ENCODE data around the gene MYO3B. TPM values are rescaled to one million over a fixed set of nuclear protein-coding genes. Genes with fewer than 3 reads are reported as not detected.
"Not testable (repeated sequence)": the region's sequence is repeated elsewhere in the genome, so short reads cannot be mapped to it uniquely, and the experiment has no call there.

The MYO3B gene
- total RNA-seq, 4 donors from 2014 or later = 0.48 TPM; not detected in 3

DNA sequence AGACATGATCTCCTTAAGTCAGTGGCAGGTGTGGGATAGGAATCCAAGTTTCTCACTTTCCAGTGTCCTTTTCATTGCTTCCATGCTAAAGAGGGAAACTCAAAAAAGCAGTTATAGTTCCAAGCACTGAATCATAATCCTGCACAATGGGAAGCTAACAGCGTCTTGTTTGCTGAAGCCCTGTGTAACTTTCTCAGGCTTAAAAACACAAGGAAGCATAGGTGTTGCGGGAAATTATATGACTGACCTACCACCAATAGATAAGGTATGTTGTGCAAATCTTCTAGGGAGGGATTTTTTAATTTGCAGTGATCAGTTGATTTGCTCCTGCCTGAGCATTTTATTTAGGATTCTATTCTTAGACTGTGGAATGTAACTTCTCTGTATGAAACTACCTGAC, 250.9 kb downstream of the MYO3B start:
- Histone ChIP-seq H3K4me1 (peaks cover 0 to 47% (median 12%) of the 10 kb centered on the region in 4 donors), H3K36me3 (no peaks in the 10 kb centered on the region), H3K9me3 (no peaks in the 10 kb centered on the region), H3K4me3 (no peak overlapping the region), H3K27me3 (no peaks in the 10 kb centered on the region), H3K27ac (peak overlapping the region in 2 of 4 donors; percentile 2 to 24)
- intact Hi-C loops (cut with DNase I; ENCODE audit: low total_unique reads) = no loop called here
- no peak for DNase-seq
- in situ Hi-C loops (cut with MboI; ENCODE audit: low pct_ligation_motif_present in 1 of 4, low pct_unique_long_range_greater_than_20kb in 1 of 4, low sequenced_read_pairs in 3 of 4) = no loop called here
- 64 to 71% methylated on average over 2 of the region's 2 CpGs for WGBS, 2 donors (ENCODE audit: low coverage in 1 of 2)
- no peak for TF ChIP-seq POLR2AphosphoS5 (IDR thresholded peaks at IDR 0.05)
- TF ChIP-seq, protein P1, sequence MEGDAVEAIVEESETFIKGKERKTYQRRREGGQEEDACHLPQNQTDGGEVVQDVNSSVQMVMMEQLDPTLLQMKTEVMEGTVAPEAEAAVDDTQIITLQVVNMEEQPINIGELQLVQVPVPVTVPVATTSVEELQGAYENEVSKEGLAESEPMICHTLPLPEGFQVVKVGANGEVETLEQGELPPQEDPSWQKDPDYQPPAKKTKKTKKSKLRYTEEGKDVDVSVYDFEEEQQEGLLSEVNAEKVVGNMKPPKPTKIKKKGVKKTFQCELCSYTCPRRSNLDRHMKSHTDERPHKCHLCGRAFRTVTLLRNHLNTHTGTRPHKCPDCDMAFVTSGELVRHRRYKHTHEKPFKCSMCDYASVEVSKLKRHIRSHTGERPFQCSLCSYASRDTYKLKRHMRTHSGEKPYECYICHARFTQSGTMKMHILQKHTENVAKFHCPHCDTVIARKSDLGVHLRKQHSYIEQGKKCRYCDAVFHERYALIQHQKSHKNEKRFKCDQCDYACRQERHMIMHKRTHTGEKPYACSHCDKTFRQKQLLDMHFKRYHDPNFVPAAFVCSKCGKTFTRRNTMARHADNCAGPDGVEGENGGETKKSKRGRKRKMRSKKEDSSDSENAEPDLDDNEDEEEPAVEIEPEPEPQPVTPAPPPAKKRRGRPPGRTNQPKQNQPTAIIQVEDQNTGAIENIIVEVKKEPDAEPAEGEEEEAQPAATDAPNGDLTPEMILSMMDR (IDR thresholded peaks at IDR 0.05) = no peak
- TF ChIP-seq EP300 (IDR thresholded peaks at IDR 0.05; ENCODE audit: low read depth) = no peak
- TF ChIP-seq POLR2A (IDR thresholded peaks at IDR 0.05) = no peak

DNA sequence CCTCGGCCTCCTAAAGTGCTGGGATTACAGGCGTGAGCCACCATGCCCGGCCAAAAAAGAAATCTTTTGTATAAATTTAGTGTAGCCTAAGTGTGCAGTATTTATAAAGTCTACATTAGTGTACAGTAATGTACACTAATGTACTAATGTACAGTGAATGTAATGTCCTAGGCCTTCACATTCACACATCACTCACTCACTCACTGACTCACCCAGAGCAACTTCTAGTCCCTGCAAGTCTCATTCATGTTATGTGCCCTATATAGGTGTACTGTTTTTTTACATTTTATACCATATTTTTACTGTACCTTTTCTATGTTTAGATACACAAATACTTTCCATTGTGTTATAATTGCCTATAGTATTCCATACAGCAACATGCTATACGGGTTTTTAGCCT, 254.9 kb downstream of the MYO3B start:
- in situ Hi-C loops (cut with MboI; ENCODE audit: low pct_ligation_motif_present in 1 of 4, low pct_unique_long_range_greater_than_20kb in 1 of 4, low sequenced_read_pairs in 3 of 4) (no loop called here), intact Hi-C loops (cut with DNase I; ENCODE audit: low total_unique reads) (no loop called here)
- WGBS, 2 donors (ENCODE audit: low coverage in 1 of 2) = 89 to 91% methylated on average over 1 to 4 of the region's 4 CpGs

DNA sequence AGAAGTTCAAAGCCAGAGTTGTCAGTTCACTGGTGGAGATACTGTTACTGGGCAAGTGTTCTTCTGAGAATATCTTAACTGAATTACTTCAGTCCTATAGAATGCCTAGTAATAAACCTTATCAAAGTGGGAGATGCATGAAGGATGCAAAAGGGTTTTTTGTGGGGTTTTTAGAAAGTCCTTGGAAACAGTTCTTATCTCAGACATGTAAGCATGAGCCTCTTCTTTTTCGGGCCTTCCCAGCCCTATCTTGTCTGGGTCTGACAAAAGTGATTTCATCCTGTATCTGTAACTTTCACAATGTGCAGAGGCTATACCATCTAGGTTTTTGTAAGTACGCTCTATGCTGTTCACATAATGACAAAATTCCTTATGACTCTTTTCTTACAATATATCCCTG, 255.5 kb downstream of the MYO3B start:
- Histone ChIP-seq H3K27me3 (no peaks in the 10 kb centered on the region), H3K4me3 (no peak overlapping the region), H3K36me3 (no peaks in the 10 kb centered on the region), H3K9me3 (no peaks in the 10 kb centered on the region), H3K27ac (no peak overlapping the region), H3K4me1 (peaks cover 0 to 36% (median 15%) of the 10 kb centered on the region in 4 donors)
- in situ Hi-C loops (cut with MboI; ENCODE audit: low pct_ligation_motif_present in 1 of 4, low pct_unique_long_range_greater_than_20kb in 1 of 4, low sequenced_read_pairs in 3 of 4) = no loop called here
- TF ChIP-seq, protein P1 (IDR thresholded peaks at IDR 0.05) = no peak
- TF ChIP-seq POLR2AphosphoS5 (IDR thresholded peaks at IDR 0.05) (no peak), EP300 (IDR thresholded peaks at IDR 0.05; ENCODE audit: low read depth) (no peak), POLR2A (IDR thresholded peaks at IDR 0.05) (no peak)
- DNase-seq = no peak
- 86 to 95% methylated on average over 2 of the region's 2 CpGs for WGBS, 2 donors (ENCODE audit: low coverage in 1 of 2)
- intact Hi-C loops (cut with DNase I; ENCODE audit: low total_unique reads) = no loop called here

More for the DNA sequence above, 254.9 kb downstream of the MYO3B start:
- H3K27me3 ChIP-seq = no peaks in the 10 kb centered on the region
- H3K4me3 ChIP-seq = no peak overlapping the region
- H3K9me3 ChIP-seq = no peaks in the 10 kb centered on the region
- no peak overlapping the region for H3K27ac ChIP-seq
- TF ChIP-seq POLR2AphosphoS5 (IDR thresholded peaks at IDR 0.05) (no peak), POLR2A (IDR thresholded peaks at IDR 0.05) (no peak), EP300 (IDR thresholded peaks at IDR 0.05; ENCODE audit: low read depth) (no peak)
- TF ChIP-seq, protein P1 (IDR thresholded peaks at IDR 0.05) = no peak
- H3K36me3 ChIP-seq = no peaks in the 10 kb centered on the region
- DNase-seq = no peak
- peaks cover 0 to 41% (median 15%) of the 10 kb centered on the region in 4 donors for H3K4me1 ChIP-seq

DNA sequence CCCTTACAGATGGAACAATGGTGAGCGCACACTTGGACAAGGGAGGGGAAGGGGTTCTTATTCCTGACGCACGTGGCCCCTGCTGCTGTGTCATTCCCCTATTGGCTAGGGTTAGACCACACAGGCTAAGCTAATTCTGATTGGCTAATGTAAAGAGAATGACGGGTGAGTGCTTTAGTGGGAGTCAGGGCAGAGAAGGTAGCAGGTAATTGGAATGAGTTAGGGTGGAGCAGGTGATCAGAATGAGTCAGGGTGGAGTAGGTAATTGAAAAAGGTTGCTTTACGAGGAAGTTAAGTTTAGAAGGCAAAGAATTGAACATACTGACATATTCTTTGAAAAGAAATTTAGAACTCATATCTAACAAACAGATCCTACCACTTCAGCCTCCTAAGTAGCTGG, 256.4 kb downstream of the MYO3B start:
- DNase-seq; H3K9me3 ChIP-seq; H3K4me3 ChIP-seq; H3K36me3 ChIP-seq; intact Hi-C loops (cut with DNase I; ENCODE audit: low total_unique reads); H3K27me3 ChIP-seq; in situ Hi-C loops (cut with MboI; ENCODE audit: low pct_ligation_motif_present in 1 of 4, low pct_unique_long_range_greater_than_20kb in 1 of 4, low sequenced_read_pairs in 3 of 4): not testable (repeated sequence)
- Histone ChIP-seq H3K27ac (peak overlapping the region in 3 of 4 donors; percentile 47 to 50 (median 49)), H3K4me1 (peaks cover 0 to 26% (median 13%) of the 10 kb centered on the region in 4 donors)
- WGBS, 2 donors (ENCODE audit: low coverage in 1 of 2) = 63 to 82% methylated on average over 2 to 5 of the region's 5 CpGs
